ENCODE results near the gene PLGRKT. TPM values are rescaled to one million over a fixed set of nuclear protein-coding genes. Genes with fewer than 3 reads are reported as not detected.
"Not testable (repeated sequence)": the region's sequence is repeated elsewhere in the genome, so short reads cannot be mapped to it uniquely, and the experiment has no call there.

Gene PLGRKT
- total RNA-seq, 1 donor from 2014 or later, result 13.9 TPM

DNA sequence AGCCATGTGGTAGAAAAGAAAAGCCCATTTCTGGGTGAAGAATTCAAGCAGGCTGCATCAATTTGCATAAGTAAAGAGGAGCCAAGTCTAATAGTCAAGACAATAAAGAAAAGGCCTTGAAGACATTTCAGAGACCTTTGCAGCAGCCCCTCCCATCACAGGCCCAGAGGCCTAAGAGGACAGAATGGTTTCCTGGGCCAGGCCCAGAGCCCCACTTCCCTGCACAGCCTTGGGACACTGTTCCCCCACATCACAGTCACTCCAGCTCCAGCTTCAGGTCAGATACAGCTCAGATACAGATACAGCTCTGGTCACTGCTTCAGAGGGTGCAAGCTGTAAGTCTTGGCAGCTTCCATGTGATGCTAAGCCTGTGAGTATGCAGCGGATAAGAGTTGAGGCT lies 29.1 kb downstream of the PLGRKT start:
- TF ChIP-seq, protein P1, sequence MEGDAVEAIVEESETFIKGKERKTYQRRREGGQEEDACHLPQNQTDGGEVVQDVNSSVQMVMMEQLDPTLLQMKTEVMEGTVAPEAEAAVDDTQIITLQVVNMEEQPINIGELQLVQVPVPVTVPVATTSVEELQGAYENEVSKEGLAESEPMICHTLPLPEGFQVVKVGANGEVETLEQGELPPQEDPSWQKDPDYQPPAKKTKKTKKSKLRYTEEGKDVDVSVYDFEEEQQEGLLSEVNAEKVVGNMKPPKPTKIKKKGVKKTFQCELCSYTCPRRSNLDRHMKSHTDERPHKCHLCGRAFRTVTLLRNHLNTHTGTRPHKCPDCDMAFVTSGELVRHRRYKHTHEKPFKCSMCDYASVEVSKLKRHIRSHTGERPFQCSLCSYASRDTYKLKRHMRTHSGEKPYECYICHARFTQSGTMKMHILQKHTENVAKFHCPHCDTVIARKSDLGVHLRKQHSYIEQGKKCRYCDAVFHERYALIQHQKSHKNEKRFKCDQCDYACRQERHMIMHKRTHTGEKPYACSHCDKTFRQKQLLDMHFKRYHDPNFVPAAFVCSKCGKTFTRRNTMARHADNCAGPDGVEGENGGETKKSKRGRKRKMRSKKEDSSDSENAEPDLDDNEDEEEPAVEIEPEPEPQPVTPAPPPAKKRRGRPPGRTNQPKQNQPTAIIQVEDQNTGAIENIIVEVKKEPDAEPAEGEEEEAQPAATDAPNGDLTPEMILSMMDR (IDR thresholded peaks at IDR 0.05), result no peak
- no peak for DNase-seq (ENCODE audit: extremely low spot score, unreplicated experiment)
- H3K27me3 Mint-ChIP-seq (ENCODE audit: unreplicated experiment), result no peaks in the 10 kb centered on the region
- peaks cover 21% of the 10 kb centered on the region for H3K36me3 Mint-ChIP-seq (ENCODE audit: unreplicated experiment)
- H3K4me1 Mint-ChIP-seq (ENCODE audit: unreplicated experiment), result no peaks in the 10 kb centered on the region
- peaks cover 34% of the 10 kb centered on the region for H3K9me3 Mint-ChIP-seq (ENCODE audit: unreplicated experiment)
- no peak overlapping the region for H3K4me3 Mint-ChIP-seq (ENCODE audit: unreplicated experiment)
- H3K27ac Mint-ChIP-seq (ENCODE audit: unreplicated experiment), result no peak overlapping the region

DNA sequence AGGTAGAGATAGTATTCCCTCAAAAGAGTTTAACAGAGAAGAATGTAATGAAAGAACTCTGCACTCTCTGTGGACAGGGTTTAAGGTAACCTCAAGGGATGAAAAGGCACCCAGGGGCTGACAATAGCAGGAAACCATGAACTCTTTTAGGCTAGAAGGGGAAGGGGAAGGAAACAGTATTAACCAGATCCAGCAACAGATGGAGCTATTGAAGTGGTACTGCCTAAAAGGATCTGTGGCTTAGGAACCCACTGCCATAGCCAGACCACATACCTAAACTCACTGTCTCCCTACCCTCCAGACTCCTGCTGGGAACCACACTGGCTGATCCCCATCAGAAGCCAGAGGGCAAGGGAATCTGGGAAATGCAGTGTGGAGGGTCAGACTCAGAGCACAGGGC lies 35.5 kb downstream of the PLGRKT start:
- TF ChIP-seq, protein P1 (IDR thresholded peaks at IDR 0.05), result no peak

DNA sequence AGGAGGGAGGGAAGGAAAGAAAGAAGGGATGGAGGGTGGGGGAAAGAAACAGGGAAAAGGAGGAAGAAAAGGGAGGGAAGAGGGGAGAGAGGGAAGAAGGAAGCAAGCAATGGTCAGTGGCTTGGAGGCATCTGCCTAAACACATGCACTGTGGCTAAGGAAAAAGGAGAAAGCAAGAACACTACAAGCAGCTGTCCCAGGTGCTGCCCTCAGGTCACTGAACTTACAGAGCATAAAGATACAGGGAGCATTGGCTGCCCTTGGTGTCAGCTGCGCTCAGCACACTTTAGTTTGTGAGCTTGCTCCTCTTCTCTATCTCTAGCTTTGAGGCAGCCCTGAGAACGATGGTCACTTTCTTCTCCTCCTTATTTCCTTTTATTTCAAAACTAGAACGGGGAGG lies 40.2 kb downstream of the PLGRKT start:
- not testable (repeated sequence) for H3K4me1 Mint-ChIP-seq (ENCODE audit: unreplicated experiment); H3K27ac Mint-ChIP-seq (ENCODE audit: unreplicated experiment)

More for the DNA sequence above, 35.5 kb downstream of the PLGRKT start:
- Mint-ChIP-seq H3K4me3 (ENCODE audit: unreplicated experiment) (no peak overlapping the region), H3K9me3 (ENCODE audit: unreplicated experiment) (peaks cover 26% of the 10 kb centered on the region), H3K36me3 (ENCODE audit: unreplicated experiment) (peaks cover 11% of the 10 kb centered on the region), H3K27me3 (ENCODE audit: unreplicated experiment) (no peaks in the 10 kb centered on the region), H3K4me1 (ENCODE audit: unreplicated experiment) (no peaks in the 10 kb centered on the region), H3K27ac (ENCODE audit: unreplicated experiment) (no peak overlapping the region)
- DNase-seq (ENCODE audit: extremely low spot score, unreplicated experiment), result no peak

DNA sequence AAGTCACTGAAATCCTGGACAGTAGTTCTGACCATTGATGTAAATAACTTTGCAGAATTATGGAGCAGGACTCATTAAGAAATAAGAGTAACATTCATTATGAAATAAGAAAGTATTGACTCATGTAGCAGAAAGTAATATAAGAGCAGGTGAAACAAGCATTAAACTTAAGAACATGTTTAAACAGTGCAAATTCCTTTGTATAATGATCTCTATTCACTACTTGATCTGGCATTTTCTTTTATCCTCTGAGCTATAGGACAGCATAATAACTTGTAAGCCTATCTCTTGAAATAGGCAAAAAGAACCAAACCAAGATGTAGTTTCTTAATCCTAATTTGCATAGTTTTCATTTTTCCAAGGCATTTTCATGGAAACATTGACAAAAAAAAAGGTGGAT lies 42.3 kb downstream of the PLGRKT start:
- Mint-ChIP-seq H3K4me3 (ENCODE audit: unreplicated experiment) (no peak overlapping the region), H3K27me3 (ENCODE audit: unreplicated experiment) (no peaks in the 10 kb centered on the region), H3K9me3 (ENCODE audit: unreplicated experiment) (no peaks in the 10 kb centered on the region), H3K4me1 (ENCODE audit: unreplicated experiment) (no peaks in the 10 kb centered on the region), H3K36me3 (ENCODE audit: unreplicated experiment) (no peaks in the 10 kb centered on the region), H3K27ac (ENCODE audit: unreplicated experiment) (no peak overlapping the region)
- no peak for DNase-seq (ENCODE audit: extremely low spot score, unreplicated experiment)
- TF ChIP-seq, protein P1 (IDR thresholded peaks at IDR 0.05), result no peak

More for the DNA sequence above, 40.2 kb downstream of the PLGRKT start:
- H3K36me3 Mint-ChIP-seq (ENCODE audit: unreplicated experiment); DNase-seq (ENCODE audit: extremely low spot score, unreplicated experiment); H3K9me3 Mint-ChIP-seq (ENCODE audit: unreplicated experiment); H3K4me3 Mint-ChIP-seq (ENCODE audit: unreplicated experiment); H3K27me3 Mint-ChIP-seq (ENCODE audit: unreplicated experiment): not testable (repeated sequence)

DNA sequence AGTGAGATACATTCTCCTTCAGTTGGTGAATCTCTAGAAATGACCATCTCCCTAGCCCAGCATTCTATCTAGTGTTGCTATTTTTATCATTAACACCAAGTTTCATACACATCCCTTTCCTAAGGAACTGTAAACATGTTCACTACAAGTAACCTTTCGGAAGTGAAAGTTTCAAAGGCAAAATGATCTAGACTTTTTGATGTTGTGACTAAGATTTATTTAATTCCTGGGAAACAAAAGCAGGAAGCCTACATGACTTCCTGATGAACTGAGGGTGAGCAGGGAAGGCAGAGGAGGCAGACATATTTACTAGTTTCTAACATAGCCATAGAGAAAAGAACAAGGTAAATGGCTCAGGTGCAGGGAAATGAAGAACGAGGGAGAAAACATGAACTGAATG lies 43.7 kb downstream of the PLGRKT start:
- not testable (repeated sequence) for DNase-seq (ENCODE audit: extremely low spot score, unreplicated experiment); H3K9me3 Mint-ChIP-seq (ENCODE audit: unreplicated experiment); H3K4me1 Mint-ChIP-seq (ENCODE audit: unreplicated experiment); H3K27me3 Mint-ChIP-seq (ENCODE audit: unreplicated experiment); H3K4me3 Mint-ChIP-seq (ENCODE audit: unreplicated experiment); H3K36me3 Mint-ChIP-seq (ENCODE audit: unreplicated experiment); H3K27ac Mint-ChIP-seq (ENCODE audit: unreplicated experiment)

DNA sequence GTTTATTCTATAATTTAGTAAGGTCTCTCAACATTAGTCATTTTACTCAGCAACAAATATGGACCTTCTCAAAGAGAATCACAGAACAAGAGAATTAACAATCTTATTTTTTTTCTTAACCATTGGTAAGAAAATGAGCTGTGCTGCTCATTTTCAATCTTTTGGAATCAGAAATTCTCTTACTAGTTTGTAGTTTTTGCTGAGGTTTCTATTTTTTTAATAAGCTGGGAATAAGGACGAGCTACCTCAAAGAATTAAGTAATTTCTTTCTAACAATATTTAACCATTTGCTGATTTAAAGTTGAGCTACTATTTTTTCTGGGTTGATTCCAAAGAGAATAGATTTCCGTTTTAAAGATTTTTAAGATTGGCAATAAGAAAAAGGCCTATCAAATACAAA lies 44.2 kb downstream of the PLGRKT start:
- Mint-ChIP-seq H3K27ac (ENCODE audit: unreplicated experiment) (no peak overlapping the region), H3K4me1 (ENCODE audit: unreplicated experiment) (peaks cover 13% of the 10 kb centered on the region)

More for the DNA sequence above, 44.2 kb downstream of the PLGRKT start:
- TF ChIP-seq, protein P1 (IDR thresholded peaks at IDR 0.05), result no peak
- Mint-ChIP-seq H3K27me3 (ENCODE audit: unreplicated experiment) (no peaks in the 10 kb centered on the region), H3K36me3 (ENCODE audit: unreplicated experiment) (no peaks in the 10 kb centered on the region), H3K9me3 (ENCODE audit: unreplicated experiment) (no peaks in the 10 kb centered on the region), H3K4me3 (ENCODE audit: unreplicated experiment) (no peak overlapping the region)
- DNase-seq (ENCODE audit: extremely low spot score, unreplicated experiment), result no peak
